HG03196 (cell line): Measurements from ENCODE around the gene PHF24.
"Not testable (repeated sequence)": the region's sequence is repeated elsewhere in the genome, so short reads cannot be mapped to it uniquely, and the experiment has no call there.

Source experiments
- ATAC-seq: cut with Tn5 transposase; IDR thresholded peaks from one replicate; pipeline ENCODE4 v1.9.1; 2021; ENCODE audit not compliant: unreplicated experiment

The PHF24 gene

GRCh38 chr9:34996181-34996904, 38.3 kb downstream of the PHF24 start:
- ATAC-seq, result no peak

- no peak for ATAC-seq
Observed at GRCh38 chr9:34996905-34997279, 38.8 kb downstream of the PHF24 start.

- ATAC-seq, result no peak
Observed at GRCh38 chr9:34997379-34997781, 39.3 kb downstream of the PHF24 start.

- no peak for ATAC-seq
Observed at GRCh38 chr9:34998266-34998665, 40.2 kb downstream of the PHF24 start.

DNA sequence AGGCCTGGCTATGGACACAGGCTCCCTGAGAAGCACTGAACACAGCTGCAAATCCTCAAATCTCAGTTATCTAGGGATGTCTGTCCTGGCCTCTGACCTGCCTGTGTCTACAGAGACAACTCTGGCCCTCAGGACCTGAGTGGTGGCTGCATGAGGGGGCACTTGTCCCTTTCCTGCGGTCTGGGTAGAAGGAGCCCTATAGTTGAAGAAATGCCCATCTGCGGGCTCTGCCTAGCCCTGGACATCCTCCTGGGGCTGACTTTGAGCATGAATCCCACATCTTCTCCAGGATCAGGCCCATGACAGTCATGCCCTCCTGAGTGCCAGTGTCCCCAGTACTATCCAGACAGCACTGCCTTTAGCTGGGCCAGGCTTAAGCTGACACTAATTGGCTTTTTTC, 41.5 kb downstream of the PHF24 start:
- ATAC-seq, result no peak

- ATAC-seq, result no peak
Observed at GRCh38 chr9:35000535-35001284, 42.6 kb downstream of the PHF24 start.

DNA sequence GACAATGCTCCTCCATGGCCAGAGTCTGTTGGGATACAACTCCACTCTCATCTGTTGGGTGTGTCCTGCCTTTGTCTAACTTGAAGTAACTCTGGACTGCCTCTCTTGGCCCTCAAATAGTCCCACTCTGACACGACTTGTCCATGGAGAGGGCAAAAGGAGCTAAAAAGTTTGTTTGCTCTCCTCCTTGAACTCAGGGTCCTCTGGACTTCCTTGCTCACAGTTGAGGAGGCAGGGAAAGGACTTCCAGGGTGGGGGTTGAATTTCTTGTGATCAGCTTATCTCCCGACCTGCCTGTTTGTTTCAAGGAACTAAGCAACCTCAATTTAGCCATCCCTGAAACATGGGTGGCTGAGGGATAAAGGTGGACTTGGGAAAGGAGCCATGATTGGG, 43.2 kb downstream of the PHF24 start:
- no peak for ATAC-seq

DNA sequence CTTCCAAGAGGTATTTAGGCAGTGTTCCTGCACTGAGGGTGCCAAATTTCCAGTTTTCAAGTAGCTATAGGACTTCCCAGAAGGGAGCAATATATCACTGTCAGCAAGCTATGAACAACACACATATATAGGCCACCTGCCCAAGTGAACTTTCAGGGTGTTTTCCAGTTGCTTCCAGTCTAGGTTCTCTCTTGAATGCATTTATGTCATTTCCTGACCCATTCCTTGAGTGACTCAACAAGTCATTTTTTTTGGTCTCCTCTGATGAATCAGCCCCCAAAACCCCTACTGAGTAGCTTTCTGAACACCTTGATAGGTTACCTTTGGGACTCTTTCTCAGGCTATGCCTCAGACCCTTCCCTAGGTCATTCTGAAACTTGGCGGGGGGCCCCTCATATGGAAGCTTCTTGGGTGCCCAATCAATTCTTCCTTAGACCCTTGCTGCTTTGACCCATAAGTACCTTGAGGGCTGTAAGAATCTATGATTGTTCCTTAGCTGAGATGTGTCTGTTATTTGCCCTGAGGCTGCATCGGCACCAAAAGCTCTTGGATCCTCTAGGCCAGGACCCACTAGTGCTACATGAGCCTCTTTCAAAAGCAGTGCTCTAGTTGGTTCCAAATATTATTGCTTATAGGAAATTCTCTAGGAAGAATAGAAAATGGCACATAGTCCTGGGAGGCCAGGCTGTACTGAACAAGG, 43.9 kb downstream of the PHF24 start:
- peak; percentile 60 for ATAC-seq

DNA sequence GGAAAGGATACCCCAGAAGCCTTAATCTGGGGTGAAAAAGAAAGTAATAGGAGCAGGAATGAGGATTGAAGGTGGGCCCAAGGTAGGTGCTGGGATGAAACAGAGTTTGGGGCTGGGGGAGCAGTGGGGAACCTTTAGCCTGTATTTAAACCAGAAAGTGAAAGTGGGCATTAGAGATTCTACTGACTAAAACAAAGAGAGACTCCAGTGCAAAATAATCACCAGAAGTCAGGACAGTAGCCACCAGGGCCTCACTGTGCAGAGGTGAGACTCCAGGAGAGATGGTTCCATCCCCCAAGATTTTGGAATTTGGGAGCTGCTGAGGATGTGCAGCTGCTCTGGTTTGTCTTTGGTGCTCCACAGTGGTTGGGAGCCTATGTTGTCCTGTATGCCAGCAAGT, 44.5 kb downstream of the PHF24 start:
- no peak for ATAC-seq

- not testable (repeated sequence) for ATAC-seq
Observed at GRCh38 chr9:35004299-35004698, 46.2 kb downstream of the PHF24 start.

DNA sequence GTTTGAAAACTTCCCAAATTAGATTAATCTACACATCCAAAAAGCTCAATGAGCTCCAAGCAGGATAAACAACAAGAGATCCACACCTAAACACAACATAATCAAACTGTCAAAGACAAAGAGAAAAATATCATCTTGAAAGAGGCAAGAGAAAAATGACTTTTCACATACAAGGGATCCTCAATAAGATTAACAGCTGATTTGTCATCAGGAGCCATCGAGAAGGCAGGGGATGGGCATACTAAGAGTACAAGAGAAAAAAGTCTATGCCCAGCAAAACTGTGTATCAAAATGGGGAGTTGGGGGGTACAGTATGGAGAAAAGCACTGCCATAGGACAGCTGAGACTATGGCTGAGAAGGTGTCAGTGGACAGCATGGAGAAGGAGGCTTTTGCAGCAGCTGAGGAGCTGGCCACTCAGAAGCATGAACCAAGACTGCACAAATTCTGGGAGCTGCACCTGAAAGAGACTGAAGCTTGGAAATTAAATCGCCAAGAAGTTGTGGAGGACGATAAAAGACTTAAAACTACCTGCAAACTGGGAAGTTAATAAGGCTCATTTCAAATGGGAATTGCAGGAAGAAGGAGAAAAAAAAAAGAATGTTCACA, 52.4 kb downstream of the PHF24 start:
- ATAC-seq, result no peak

DNA sequence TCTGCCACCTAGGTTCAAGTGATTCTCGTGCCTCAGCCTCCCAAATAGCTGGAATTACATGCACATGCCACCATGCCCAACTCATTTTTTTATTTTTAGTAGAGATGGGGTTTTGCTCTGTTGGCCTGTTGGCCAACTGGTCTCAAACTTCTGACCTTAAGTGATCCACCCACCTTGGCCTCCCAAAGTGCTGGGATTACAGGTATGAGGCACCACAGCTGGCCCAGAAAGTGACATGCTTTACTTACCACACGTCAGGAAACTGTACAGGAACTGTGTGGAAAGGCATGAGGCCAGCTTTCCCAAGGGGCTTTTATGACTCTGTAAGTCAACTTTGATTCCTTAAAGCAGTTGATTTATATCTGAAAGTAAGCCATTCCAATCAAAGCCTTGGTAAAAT, 56.4 kb downstream of the PHF24 start:
- no peak for ATAC-seq

DNA sequence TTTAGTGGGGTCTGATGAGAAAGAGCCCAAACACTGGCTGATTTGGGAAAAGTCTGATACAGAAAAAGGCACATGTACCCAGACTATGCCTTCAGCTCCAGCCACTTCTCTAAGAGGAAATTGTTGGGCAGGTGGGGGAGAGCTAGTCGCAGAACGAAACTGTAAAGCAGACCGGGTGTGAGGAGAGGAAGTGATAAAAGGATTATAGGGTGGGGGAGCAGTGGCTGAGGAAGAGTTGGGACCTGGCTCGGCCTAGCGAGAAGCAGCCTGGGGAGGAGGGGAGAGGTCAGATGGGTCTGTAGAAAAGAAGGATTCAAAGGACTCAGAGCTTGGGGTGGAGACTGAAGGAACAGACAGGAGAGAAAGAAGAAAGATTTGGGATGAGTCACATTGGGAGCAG, 65.4 kb downstream of the PHF24 start:
- not testable (repeated sequence) for ATAC-seq

GRCh38 chr9:35026671-35027070, 68.6 kb downstream of the PHF24 start:
- ATAC-seq, result no peak

DNA sequence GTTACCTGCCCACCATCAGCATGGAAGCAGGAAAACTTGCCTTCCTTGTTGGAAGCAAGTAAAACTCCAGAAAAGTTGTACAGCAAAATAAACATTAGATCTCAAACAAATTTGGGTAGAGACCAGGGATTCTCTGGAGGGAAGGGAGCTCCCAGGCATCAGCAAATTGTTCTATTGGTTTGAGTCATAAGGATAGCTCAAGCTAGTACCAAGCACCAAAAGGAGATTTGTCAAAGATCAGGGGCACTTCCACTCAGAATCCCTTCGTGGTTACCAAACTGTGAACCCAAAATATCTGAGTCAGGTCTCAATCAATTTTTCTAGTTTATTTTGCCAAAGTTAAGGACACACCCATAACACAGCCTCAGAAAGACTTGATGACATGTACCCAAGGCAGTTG, 69.3 kb downstream of the PHF24 start:
- ATAC-seq, result no peak

- no peak for ATAC-seq
Observed at GRCh38 chr9:35027860-35028259, 69.8 kb downstream of the PHF24 start.

DNA sequence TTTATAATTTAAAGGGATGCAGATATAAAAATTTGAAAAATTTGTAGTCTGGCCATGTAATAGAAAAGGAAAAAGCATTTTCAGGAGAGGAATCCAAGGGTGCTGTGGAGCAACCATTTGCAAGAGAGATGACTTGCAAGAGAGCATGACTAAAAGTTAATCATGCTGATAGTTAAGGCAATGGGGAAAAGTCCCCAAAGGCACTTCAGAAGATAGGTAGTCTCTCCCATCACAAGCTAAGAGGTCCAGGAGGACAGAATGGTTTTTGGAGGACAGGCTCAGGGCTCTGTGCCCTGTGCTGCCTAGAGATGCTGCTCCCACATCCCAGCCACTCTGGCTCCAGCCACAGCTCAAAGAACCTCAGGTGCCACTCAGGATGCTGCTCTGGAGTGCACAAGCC, 70.3 kb downstream of the PHF24 start:
- no peak for ATAC-seq

DNA sequence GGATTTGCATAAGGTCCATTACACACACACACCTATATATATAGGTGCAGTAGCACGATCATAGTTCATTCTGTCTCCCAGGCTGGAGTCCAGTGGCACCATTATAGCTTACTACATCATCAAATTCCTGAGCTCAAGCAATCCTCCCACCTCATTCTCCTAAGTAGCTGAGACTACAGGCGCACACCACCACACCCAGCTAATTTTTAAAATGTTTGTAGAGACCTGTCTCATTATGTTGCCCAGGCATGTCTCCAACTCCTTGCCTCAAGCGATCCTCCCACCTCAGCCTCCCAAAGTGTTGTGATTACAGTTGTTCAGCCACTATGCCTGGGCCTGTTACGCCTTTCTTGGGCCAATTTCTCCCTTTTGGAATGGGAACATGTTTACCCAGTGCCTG, 71.2 kb downstream of the PHF24 start:
- ATAC-seq, result no peak

GRCh38 chr9:35029852-35030251, 71.8 kb downstream of the PHF24 start:
- ATAC-seq, result no peak
